NCI-H2171 (cell line): ENCODE results near the gene MEF2C.

ENCODE experiments used
- DNase-seq: peaks from one replicate; lab custom pipeline; 2025; lab: John Stamatoyannopoulos, UW

MEF2C gene

DNA sequence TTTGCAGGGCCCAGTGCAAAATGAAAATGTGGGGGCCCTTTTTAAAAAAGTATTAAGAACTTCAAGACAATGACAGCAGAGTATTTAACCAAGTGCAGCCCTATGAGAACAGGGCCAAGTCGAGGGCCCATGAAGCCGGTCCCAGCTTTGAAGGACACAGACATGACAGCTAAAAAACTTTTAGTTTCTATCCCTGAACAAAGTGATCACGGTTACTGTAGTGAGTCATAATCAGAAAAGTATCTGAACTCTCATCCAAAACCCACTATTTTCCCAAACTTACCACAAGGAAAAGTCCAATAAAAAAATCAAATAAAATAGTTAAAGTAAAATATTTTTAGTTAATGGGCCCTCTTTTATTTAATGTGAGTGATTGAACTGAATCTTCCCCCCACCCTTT lies 126.0 kb downstream of the MEF2C start:
- no peak for DNase-seq

DNA sequence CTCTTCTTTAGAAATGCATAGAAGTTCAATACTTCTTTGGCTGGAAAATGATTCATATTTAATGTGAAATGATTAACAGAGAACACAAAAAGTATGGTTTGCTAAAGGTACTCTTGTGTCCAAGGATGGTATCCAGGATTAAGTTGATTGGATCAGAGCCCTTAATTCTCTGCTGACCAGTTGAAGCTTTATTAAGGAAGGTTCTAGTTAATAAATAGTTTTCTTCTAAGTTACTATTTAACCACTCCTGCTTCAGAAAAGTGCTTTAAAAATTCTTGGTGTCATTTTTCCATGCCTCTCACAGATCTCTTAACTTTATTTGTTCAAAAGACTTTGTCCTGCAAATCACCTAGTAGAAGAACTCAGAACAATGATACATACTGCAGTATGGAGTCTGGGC lies 134.3 kb downstream of the MEF2C start:
- no peak for DNase-seq

DNA sequence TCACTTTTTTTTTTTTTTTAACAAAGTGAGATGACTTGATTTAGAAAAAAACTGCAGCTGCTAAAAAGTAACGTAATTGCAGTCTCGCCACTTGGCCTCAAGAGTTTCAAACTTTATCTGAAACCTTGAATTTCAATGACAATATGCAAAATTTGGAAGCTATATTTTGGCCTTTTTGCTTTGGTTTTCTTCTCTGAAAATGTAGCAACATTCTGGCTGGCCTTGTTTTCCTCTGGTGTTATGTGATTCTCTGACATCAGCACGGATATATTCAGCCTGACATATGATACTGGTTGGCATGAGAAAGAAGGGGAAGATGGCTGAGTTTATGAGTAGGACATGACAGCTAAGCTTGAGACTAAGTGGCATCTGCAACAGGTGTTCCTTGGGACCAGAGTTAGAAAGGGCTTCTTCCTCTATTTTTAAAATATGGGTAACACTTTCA lies 136.5 kb downstream of the MEF2C start:
- no peak for DNase-seq

DNA sequence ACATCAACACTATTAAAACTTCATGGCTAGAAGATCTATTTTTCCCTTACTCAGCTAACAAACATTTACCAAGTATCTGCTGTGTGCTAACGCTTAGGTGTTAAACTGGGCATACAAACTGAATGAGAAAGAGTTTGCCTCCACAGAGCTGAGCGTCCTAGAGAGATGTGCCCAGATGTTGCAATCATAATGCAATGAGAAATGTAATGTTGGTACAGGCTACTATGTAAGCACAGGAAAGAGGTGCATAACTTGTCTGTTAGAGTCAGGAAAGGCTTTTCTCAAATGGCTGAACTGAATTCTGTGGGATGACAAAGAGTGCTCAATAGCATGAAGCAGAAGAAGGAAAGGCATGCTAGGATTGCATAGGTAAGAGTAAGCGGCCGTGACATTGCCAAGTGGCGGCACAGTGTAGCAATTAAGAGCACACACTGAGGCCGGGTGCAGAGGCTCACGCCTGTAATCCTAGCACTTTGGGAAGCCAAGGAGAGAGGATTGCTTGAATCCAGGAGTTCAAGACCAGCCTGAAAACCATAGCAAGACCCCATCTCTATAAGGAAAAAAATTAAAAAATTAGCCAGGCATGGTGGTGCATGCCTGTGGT lies 137.8 kb downstream of the MEF2C start:
- no peak for DNase-seq

DNA sequence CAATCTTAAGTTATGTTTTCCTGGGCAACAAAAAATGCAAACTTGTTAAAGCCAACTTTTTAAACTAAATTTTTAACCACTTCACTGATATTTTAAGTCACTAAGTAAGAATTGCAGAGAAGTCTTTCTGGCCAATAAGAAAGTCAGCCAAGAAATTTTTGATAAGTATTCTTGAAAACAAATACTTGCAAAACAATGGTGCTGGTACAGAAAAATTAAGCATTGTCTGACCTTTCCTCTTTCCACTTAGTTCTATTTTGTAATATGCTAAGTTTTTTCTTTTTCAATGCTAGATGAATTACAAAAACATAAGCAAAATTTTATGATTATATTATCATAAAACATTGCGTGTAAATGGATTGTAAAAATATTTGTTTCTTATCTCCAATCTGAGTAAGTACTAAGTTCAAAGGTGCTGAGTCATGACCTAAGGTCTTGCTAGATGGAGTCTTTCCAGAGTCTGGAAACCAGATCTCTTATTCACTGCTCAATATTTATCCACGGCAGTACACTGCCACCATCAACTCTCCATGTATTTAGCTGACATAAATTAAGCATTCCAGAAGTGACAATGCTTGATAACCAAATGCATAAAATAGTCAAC lies 139.7 kb downstream of the MEF2C start:
- DNase-seq: no peak

DNA sequence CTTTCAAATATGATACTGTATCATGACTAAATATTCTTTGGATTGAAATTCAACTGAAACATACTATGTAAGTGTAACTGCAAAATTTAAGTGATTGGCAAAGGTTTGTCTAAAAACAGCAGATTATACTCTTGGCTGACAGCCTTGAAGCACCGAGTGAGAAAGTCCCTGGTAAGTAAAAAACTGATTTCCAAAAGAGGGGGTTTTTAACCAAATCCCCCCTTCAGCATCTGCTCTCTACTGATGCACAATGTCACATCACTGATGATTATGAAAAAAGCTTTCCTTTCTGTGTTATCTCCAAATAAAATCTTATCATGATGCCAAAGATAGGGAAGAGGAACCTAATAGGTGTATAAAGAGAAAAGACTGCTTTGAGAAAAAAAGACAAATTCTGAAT lies 141.0 kb downstream of the MEF2C start:
- no peak for DNase-seq

DNA sequence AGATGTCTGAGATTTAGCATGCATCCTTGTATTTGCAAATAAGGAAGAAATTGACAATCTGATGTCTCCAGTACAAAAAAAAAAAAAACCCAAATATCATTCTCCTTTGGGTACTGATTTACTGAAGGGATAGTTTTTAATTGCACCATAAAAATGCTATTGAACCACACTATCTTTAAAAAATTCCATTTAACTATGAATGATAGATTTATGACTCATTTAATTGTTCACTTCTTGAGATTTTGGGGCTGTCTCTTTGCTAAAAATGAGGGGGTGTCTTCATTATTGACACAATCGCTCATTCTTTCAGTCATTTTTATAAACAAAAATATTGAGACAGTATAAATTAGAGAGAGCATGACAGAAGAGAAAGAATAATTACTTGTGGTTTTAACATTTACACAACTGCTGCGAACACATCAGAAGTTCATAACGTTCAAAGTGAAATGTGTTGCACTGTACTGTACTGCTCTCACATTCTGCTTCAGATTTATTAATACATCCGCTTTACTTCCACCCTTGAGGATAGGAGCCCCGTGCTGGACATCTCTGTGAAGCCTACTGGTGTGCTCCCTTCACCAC lies 142.3 kb downstream of the MEF2C start:
- no peak for DNase-seq

DNA sequence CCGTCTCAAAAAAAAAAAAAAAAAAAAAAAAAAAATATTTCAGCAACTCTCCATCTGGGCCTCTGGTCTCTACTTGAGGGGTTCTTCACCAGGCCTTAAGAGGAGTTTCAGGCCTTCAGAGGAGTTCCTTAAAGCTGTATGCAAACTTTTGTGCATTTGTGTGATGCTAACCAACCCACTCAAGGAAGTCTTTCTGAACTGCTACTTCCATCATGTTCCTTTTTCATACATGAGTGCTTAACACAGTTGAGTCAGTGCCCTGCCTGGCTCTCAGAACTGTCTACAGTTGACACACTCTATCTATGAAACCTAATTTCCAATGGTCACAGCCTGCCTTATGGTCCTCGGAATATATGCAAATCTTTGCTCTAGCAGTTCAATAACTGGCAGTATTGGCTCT lies 146.5 kb downstream of the MEF2C start:
- DNase-seq: no peak

DNA sequence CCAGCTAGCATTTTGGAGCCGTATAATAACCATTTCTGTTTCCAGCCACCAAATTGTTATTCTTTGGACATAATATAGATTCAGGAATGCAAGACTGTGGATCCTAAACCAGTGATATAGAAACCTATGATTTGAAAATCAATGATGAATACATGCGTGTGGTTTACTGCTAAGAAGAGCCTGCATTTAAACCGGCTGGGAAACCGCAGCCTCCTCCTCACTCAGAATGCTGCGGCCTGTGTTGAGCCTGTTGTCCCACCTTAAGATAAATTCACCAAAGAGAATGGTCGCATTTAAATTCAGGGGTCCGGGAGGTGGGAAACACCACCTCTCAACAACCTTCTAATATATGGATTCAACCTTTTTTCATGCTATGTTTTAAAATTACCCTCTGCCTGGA lies 148.0 kb downstream of the MEF2C start:
- DNase-seq: no peak

DNA sequence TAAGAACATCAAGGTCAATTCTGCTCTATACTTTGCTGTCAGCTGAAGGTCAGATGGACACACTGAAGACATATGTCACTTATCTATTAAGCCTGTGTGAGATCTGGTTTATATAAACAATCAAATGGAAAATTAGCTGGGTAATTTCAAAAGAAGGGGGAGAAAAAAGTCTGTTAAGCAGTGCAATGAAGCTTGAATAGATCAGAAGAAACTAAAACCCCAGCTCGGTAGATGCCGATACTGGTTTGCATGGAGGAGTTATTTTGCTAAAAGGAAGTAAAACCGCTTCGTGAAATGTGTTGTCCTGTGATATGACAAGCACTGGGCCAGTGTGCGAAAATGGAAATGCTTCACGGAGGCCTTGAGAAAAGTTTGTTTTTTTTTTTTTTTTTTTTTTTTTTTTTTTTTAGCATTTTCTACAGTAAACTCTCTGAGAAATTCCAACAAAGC lies 148.8 kb downstream of the MEF2C start:
- DNase-seq: no peak

DNA sequence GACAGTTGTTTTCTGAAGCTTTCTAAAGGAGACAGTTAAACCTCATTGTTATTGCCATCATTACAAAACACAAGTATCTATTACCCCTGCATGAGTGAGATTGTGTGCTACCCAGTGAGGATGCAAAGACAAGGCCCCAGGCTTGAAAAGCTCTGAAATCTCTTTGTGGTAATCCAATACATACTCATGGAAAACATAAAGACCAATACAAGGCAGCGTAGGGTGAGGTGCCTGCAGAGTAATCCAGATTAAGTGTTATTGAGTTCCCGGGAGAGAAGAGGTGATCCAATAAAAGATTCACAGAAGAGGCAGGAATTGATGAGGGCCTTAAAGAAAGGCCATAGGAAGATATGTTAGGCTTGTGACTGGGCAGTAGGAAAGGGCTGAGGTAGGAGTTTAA lies 150.1 kb downstream of the MEF2C start:
- DNase-seq: no peak

DNA sequence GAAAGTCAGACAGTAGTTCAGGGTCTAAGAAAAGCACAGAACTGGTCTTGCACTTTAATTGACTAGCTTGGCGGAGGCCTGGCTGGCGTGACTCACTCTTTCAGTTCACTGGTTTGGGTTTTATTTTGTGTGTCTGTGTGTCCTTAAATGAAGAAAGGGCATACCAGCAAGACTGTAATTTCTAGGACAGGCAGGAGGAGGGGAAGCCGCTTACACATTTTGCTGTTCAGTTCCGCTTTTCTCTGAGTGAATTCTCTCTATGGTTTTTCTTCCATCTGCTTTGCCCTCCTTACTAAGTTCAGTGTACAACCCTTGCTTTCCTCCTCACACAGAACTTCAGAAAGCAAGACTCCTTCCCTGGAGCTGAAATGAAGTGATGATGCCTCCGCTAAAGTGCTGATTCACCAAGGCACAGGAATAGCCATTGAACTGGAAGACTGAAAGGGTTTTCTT lies 150.8 kb downstream of the MEF2C start:
- no peak for DNase-seq

DNA sequence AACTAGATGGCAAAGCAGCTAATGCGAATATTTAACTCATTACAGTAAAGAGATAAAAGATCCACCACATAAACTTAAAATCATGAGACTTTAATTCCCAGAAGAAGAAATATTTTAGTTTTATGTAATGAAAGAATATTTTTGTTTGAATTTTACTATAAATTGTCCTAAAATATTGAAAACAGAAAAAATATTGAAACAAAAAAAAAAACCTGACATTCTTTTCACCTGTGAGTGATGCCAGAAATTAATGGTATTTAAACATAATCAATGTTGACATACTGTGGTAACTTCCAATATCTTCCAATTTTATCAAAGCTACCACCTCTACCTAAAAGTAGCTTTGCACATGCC lies 153.2 kb downstream of the MEF2C start:
- DNase-seq: no peak

DNA sequence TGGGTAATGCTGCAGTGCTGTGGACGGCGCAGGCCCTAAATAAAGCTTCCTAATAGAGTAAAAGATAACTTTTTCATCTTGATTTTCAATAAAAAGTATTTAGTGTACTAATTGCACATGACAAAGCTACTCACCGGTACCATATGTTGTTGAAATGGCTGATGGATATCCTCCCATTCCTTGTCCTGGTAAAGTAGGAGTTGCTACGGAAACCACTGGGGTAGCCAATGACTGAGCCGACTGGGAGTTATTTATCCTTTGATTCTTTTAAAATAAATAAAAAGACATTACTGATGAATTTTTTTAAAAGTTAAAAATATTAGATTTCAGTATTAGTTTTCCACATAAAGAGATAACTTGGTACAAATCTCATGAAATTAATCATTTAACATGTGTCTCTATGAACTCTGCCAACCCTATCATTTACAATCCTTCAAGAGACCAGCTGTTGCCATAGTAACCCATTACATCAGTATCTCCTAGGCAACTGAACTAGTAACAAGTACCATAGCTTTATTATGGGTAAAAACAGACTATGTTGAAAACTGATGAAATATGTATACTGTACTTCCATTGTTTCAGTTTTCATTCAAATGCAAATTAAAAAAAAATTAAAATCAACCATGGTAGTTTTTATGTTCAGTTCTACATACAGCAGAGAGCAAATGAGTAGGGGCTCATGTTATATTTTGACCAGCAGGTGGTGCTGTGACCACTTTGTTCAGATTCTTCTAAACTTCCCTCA lies 153.7 kb downstream of the MEF2C start:
- peak; percentile 43 for DNase-seq

DNA sequence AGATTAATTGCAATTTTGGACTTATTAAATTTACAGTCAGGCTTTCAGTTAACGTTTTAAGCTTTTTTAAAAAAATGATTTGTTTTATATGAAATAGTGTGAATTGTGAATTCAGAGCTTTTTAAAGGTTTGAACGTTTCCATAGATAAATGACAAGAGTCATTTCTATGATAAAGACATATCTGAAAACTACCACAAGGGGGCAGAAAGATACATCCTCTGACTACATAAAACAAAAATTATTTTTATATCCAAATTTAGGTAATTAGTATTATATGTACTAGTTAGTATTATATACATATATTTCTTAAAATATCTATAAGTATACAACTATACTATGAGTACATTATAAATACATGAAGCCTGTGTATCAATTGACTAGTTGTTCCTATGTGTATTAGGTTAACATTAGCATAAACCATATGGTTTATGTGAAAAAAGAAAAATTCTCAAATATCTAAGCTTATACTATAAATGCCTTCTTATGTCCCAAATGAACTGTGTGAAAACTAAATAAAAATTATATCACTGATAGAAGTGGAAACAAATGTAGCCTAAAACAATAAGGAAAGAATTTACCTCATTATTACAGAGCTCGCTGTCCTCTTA lies 155.2 kb downstream of the MEF2C start:
- no peak for DNase-seq

DNA sequence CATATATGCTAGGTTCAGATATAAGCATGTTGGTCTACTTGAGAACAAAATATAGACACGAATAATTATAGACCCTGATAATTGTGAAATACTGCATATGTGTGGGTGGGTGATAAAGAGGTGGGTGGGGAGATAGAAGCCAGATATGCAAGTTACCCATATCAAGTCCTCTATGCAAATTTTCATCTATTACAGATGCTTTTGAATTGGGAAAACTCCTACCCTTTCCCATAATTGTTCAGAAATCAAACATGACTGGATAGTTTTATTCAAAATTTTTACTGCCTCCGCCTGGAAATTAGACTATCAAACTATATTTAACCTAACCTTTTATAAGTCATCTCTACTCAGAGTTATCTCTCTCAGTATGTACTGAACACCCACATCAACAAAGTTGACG lies 157.5 kb downstream of the MEF2C start:
- no peak for DNase-seq

DNA sequence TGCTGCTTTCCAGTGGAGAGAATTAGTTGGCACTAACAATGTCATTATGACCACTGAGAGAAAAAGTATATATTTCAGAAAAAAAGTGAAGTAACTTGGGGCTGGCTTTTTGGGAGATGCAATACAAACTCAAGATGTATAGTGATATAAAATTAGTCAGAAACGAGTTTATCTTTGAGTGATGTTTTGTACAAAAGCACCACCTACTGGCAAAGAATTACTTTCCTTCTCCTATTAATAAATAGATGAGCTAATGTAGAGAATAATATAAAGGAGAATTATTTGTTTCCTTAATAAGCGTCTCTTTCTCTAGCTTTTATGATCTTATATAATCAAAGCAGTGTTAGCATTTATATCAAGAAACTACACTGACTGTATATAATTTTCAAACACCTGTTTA lies 158.8 kb downstream of the MEF2C start:
- DNase-seq: no peak

DNA sequence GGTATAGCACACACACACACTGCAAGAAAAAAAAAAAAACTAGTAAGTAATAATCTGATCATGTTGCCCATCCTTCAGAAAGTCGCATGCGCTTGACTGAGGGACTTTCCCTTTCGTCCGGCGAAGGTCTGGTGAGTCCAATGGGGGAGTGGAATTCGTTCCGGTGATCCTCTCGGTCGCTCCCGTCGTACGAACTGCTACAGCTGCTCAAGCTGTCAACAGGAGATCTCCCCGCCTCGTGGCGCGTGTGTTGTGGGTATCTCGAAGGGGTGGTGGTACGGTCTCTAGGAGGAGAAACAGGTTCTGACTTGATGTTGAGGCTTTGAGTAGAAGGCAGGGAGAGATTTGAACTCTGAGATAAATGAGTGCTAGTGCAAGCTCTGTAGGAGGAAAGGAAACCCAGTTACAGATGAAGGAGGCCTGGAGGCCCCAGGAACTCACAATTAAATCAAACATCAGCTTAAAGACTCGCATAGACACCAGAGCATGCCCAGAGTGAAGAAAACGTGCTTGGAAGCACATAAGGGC lies 160.4 kb downstream of the MEF2C start:
- DNase-seq: no peak

DNA sequence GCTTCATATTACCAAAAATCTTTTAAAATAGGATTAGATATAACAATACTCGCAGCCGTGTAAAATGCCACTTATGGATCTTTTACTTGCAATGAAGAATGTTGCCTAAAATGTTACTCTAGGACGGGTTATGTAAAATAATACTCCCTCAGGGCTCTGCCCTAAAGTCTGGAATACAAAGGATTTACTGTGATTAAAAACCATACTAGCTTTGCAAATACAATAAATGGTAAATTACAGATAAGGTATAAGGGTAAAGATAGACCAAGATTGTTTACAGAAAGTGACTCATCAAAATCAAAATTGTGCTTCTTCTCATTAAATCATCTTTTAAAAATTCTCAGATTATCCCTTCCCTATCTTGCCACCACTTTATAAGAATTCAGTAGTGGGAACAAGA lies 163.6 kb downstream of the MEF2C start:
- no peak for DNase-seq

DNA sequence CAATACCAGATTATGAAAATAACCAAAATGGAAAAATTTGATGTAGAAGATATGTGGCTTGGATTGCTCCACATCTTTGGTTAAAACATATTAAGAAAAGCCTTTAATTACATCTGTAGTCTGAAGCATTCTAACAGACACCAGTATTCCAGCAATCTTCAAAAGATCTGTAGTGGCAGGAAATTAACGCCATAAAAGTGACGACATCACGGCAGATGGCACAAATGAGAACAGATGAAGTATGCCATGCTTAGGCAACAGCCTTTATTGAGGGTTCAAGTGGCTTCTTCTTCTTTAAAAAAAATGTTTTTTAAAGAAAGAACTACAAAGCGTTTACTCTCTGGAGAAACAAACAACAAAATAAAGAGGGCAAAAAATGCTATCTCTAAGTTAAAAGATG lies 164.2 kb downstream of the MEF2C start:
- no peak for DNase-seq

DNA sequence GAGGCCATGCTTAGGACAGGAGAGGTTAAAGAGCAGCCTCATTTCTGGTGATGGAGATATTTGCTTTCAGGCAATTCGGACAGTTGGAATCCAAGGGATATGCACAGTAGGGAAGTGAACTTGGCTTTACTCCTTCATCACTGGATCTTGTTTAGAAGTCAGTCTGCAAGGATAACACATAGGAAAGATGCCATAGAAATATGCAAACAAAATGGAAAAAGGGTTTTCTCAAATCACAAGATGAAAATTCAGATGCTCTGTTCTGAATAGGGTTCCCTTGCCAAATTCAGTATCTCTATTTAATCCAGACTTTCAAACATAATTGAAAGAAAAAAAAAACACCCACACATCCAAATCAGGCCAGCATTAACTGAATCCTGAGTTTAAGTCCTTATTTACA lies 166.9 kb downstream of the MEF2C start:
- no peak for DNase-seq

DNA sequence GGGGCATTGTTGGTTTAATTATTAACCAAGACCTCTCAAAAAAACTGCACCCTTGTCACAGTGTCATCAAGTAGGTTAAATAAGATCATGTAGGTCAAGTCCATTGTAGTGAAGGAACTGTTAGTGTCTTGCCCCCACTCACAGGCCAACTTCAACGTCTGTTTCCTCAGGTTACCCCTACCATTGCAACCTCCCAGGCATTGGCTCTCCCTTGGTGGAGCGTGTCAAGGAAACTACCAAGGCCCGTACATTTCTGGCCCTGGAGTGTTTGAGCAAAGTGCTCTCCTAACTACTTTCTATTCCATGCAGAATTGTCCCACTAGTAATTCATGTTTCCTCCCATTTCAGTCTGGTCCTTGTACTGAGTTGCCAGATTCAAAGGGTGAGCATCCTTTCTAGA lies 167.5 kb downstream of the MEF2C start:
- no peak for DNase-seq

DNA sequence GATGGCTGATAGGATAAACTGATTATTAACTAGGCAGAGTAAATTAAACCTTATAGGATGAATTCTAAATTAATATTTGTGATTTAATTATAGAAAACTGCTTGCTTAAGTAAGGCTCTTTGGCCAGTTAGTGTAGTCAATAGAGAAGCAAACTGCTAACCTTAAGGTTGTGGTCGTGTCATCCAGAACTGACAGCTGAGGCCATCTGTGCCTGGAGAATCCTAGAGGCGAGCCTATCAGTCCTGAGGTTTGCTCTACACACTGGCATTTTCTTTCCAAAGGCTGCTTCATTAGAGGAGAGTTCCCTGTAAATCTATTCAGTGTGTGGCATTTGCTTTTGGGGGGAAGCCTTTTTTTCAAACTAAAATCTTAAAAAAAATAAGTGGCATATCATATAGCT lies 169.2 kb downstream of the MEF2C start:
- no peak for DNase-seq
